Calu3 (cell line): ENCODE measurements around the gene FKBP6. TPM values are rescaled to one million over a fixed set of nuclear protein-coding genes. Genes with fewer than 3 reads are reported as not detected.
"Not testable (repeated sequence)": the region's sequence is repeated elsewhere in the genome, so short reads cannot be mapped to it uniquely, and the experiment has no call there.

Source experiments
- BruUV-seq: library from RNA; stranded (reverse); fragments of 400-500 nt; replicated peaks from 2 replicates; lab custom pipeline; 2021; lab: Mats Ljungman, UMichigan
- CTCF ChIA-PET: fragments of 300-600 bp; sonication (Branson Sonifier 250); formaldehyde crosslinking; loops from one replicate; lab custom pipeline; 2022; ENCODE audit warnings: antibody characterized with exemption; lab: Charles Lee
- DNase-seq: peaks from one replicate; pipeline ENCODE4 v3.0.0; 2022
- H3K27ac Mint-ChIP-seq: one replicate; pipeline ENCODE4 v1.8.0; 2022; ENCODE audit warnings: mixed read lengths; ENCODE audit not compliant: unreplicated experiment
- H3K27me3 Mint-ChIP-seq: one replicate; pipeline ENCODE4 v1.8.0; 2022; ENCODE audit warnings: mixed read lengths; ENCODE audit not compliant: unreplicated experiment
- H3K36me3 Mint-ChIP-seq: one replicate; pipeline ENCODE4 v1.8.0; 2022; ENCODE audit warnings: mild to moderate bottlenecking, moderate library complexity, mixed read lengths; ENCODE audit not compliant: insufficient read depth, unreplicated experiment
- H3K4me1 Mint-ChIP-seq: one replicate; pipeline ENCODE4 v1.8.0; 2022; ENCODE audit warnings: mild to moderate bottlenecking, low read depth, mixed read lengths; ENCODE audit not compliant: unreplicated experiment
- H3K4me3 Mint-ChIP-seq: one replicate; pipeline ENCODE4 v1.8.0; 2022; ENCODE audit warnings: mild to moderate bottlenecking, low read depth, moderate library complexity, mixed read lengths; ENCODE audit not compliant: unreplicated experiment
- H3K9me3 Mint-ChIP-seq: one replicate; pipeline ENCODE4 v1.8.0; 2022; ENCODE audit warnings: low read depth, mixed read lengths; ENCODE audit not compliant: unreplicated experiment
- CTCF ChIP-seq: fragments of 200-600 bp; IDR thresholded peaks from one replicate; pipeline ENCODE4 v1.8.0; 2022; ENCODE audit warnings: antibody characterized with exemption; ENCODE audit not compliant: unreplicated experiment
- intact Hi-C: fragments of 100-400 bp; cut with micrococcal nuclease; formaldehyde crosslinking; loops from one replicate; pipeline ENCODE4 v1.10.0; 2022; ENCODE audit not compliant: unreplicated experiment
- total RNA-seq: library from RNA; stranded (reverse); gene quantifications from 2 replicates; pipeline ENCODE4 v1.2.3, GENCODE V29; 2022

FKBP6 gene
- total RNA-seq, 1 experiment from 2014 or later: not detected

- TF ChIP-seq CTCF: no peak
- CTCF ChIA-PET: no interaction called here
- H3K27ac Mint-ChIP-seq: no peak overlapping the region
- no peak overlapping the region for H3K4me3 Mint-ChIP-seq
- H3K4me1 Mint-ChIP-seq: no peaks in the 10 kb centered on the region
- no peak for DNase-seq
- no peaks in the 10 kb centered on the region for H3K36me3 Mint-ChIP-seq
- no peaks in the 10 kb centered on the region for H3K9me3 Mint-ChIP-seq
- H3K27me3 Mint-ChIP-seq: no peaks in the 10 kb centered on the region
- no TSS peak for BruUV-seq
- intact Hi-C loops: no loop called here
These were observed 11.4 kb upstream of the FKBP6 start for GRCh38 chr7:73316521-73316920.

GRCh38 chr7:73318656-73319204 lies 9.2 kb upstream of the FKBP6 start:
- H3K9me3 Mint-ChIP-seq, BruUV-seq, intact Hi-C loops: not testable (repeated sequence)

GRCh38 chr7:73319541-73319940 lies 8.4 kb upstream of the FKBP6 start:
- intact Hi-C loops, H3K27ac Mint-ChIP-seq, H3K9me3 Mint-ChIP-seq, H3K36me3 Mint-ChIP-seq, BruUV-seq, CTCF ChIA-PET, H3K4me3 Mint-ChIP-seq, H3K4me1 Mint-ChIP-seq, DNase-seq: not testable (repeated sequence)
- peaks cover 19% of the 10 kb centered on the region for H3K27me3 Mint-ChIP-seq

More at GRCh38 chr7:73318656-73319204, 9.2 kb upstream of the FKBP6 start:
- CTCF ChIA-PET, H3K36me3 Mint-ChIP-seq, H3K4me1 Mint-ChIP-seq, DNase-seq, H3K27ac Mint-ChIP-seq, H3K4me3 Mint-ChIP-seq: not testable (repeated sequence)
- peaks cover 19% of the 10 kb centered on the region for H3K27me3 Mint-ChIP-seq

- H3K9me3 Mint-ChIP-seq, DNase-seq, H3K4me3 Mint-ChIP-seq, H3K36me3 Mint-ChIP-seq, BruUV-seq, CTCF ChIA-PET, H3K4me1 Mint-ChIP-seq, H3K27ac Mint-ChIP-seq: not testable (repeated sequence)
- peaks cover 19% of the 10 kb centered on the region for H3K27me3 Mint-ChIP-seq
- intact Hi-C loops: loop anchor here (5.0 kb wide), 1 partner anchor 132 kb away; no protein-coding TSS in a partner anchor
These were observed 8.0 kb upstream of the FKBP6 start for GRCh38 chr7:73320009-73320408.

GRCh38 chr7:73323434-73324080 lies 4.4 kb upstream of the FKBP6 start:
- H3K36me3 Mint-ChIP-seq, H3K9me3 Mint-ChIP-seq, DNase-seq, H3K27ac Mint-ChIP-seq, BruUV-seq, H3K4me3 Mint-ChIP-seq, H3K4me1 Mint-ChIP-seq: not testable (repeated sequence)
- H3K27me3 Mint-ChIP-seq: peaks cover 19% of the 10 kb centered on the region
- CTCF ChIA-PET: interaction anchor here (0.7 kb wide), 1 partner anchor 19 kb away, joined by 3 read pairs; no protein-coding TSS in a partner anchor
- intact Hi-C loops: loop anchor here (5.0 kb wide), 1 partner anchor 129 kb away; no protein-coding TSS in a partner anchor

GRCh38 chr7:73324081-73324845 lies 3.7 kb upstream of the FKBP6 start:
- H3K4me1 Mint-ChIP-seq, H3K4me3 Mint-ChIP-seq, H3K36me3 Mint-ChIP-seq, H3K9me3 Mint-ChIP-seq, H3K27ac Mint-ChIP-seq, BruUV-seq: not testable (repeated sequence)
- intact Hi-C loops: loop anchor here (5.0 kb wide), 1 partner anchor 128 kb away; no protein-coding TSS in a partner anchor
- TF ChIP-seq CTCF: peak; percentile 19
- CTCF ChIA-PET: interaction anchor here (0.7 kb wide), 1 partner anchor 18 kb away, joined by 3 read pairs; no protein-coding TSS in a partner anchor
- peaks cover 23% of the 10 kb centered on the region for H3K27me3 Mint-ChIP-seq
- DNase-seq: peak; percentile 32

- H3K36me3 Mint-ChIP-seq, intact Hi-C loops, BruUV-seq, H3K9me3 Mint-ChIP-seq, H3K4me3 Mint-ChIP-seq, H3K4me1 Mint-ChIP-seq, DNase-seq, H3K27ac Mint-ChIP-seq, CTCF ChIA-PET: not testable (repeated sequence)
- H3K27me3 Mint-ChIP-seq: peaks cover 34% of the 10 kb centered on the region
These were observed 2.5 kb upstream of the FKBP6 start for GRCh38 chr7:73325424-73325823.

GRCh38 chr7:73327449-73327848 lies 512 bp upstream of the FKBP6 start:
- H3K4me3 Mint-ChIP-seq, intact Hi-C loops, H3K27ac Mint-ChIP-seq, H3K36me3 Mint-ChIP-seq, H3K9me3 Mint-ChIP-seq, DNase-seq, CTCF ChIA-PET, BruUV-seq, H3K4me1 Mint-ChIP-seq: not testable (repeated sequence)
- H3K27me3 Mint-ChIP-seq: peaks cover 33% of the 10 kb centered on the region
